Transverse colon (tissue), 4 donors: ENCODE results near the gene TRIM7. TPM values are rescaled to one million over a fixed set of nuclear protein-coding genes. Genes with fewer than 3 reads are reported as not detected.
A peak's percentile ranks its signal among the peaks of the same experiment; 100 is the strongest.
"Not testable (repeated sequence)": the region's sequence is repeated elsewhere in the genome, so short reads cannot be mapped to it uniquely, and the experiment has no call there.

Experiments
- DNase-seq: peaks from one replicate; pipeline ENCODE4 v3.0.0-alpha.2; 2019
- H3K27ac ChIP-seq, 4 donors: fragments of 200-600 bp; sonication (generic); 2 replicates each; pipeline ENCODE4 v1.5.1; 2016 to 2018; ENCODE audit warnings: inconsistent platforms in 4 of 4
- H3K27me3 ChIP-seq: fragments of 200-600 bp; sonication (generic); 2 replicates; pipeline ENCODE4 v1.5.1; 2017; ENCODE audit warnings: inconsistent platforms
- H3K36me3 ChIP-seq, 4 donors: fragments of 200-600 bp; sonication (generic); 2 replicates each; pipeline ENCODE4 v1.5.1; 2017 to 2019; ENCODE audit warnings: inconsistent platforms in 4 of 4
- H3K4me1 ChIP-seq, 4 donors: fragments of 200-600 bp; sonication (generic); 2 replicates each; pipeline ENCODE4 v1.5.1; 2017 to 2020; ENCODE audit warnings: inconsistent platforms in 4 of 4
- H3K4me3 ChIP-seq, 4 donors: fragments of 200-600 bp; sonication (generic); 1 replicate in 1 of 4; 2 replicates in 3 of 4; pipeline versions ENCODE4 v1.5.1 to v1.6.1; 2017 to 2019; ENCODE audit warnings: inconsistent platforms in 4 of 4
- H3K9me3 ChIP-seq, 2 donors: fragments of 200-600 bp; sonication (generic); 2 replicates each; pipeline ENCODE4 v1.5.1; 2017 to 2019; ENCODE audit warnings: inconsistent platforms in 2 of 2
- CTCF ChIP-seq, 5 experiments: fragments of 200-600 bp in 3 of 5; fragments of 450-650 bp in 2 of 5; sonication (generic) in 3 of 5; IDR thresholded peaks; 1 replicate in 2 of 5; 2 replicates in 3 of 5; pipeline ENCODE4 v1.5.1; 2016 to 2017; ENCODE audit warnings: antibody characterized with exemption in 5 of 5, inconsistent platforms in 3 of 5, mild to moderate bottlenecking in 2 of 5, moderate library complexity in 1 of 5
- EP300 ChIP-seq: sonication (generic); formaldehyde crosslinking; IDR thresholded peaks from one replicate; pipeline ENCODE4 v1.6.1; 2017; ENCODE audit warnings: antibody characterized with exemption, low read depth
- POLR2A ChIP-seq: fragments of 450-650 bp; IDR thresholded peaks from one replicate; pipeline ENCODE4 v1.6.1; 2016; ENCODE audit warnings: antibody characterized with exemption, mild to moderate bottlenecking, moderate library complexity
- POLR2AphosphoS5 ChIP-seq, 3 donors: sonication (generic); formaldehyde crosslinking; IDR thresholded peaks; one replicate each; pipeline ENCODE4 v1.6.1; 2016; ENCODE audit warnings: antibody characterized with exemption in 3 of 3
- WGBS, 2 donors: methylation state at CpG; one replicate each; pipeline ENCODE4 v1.1.5; 2018; ENCODE audit warnings: low coverage in 1 of 2; 5-methylcytosine and 5-hydroxymethylcytosine counted together
- in situ Hi-C, 4 donors: fragments of 200-750 bp; cut with MboI; loops; one replicate each; pipeline versions ENCODE4 v1.15.0 to v1.15.1; 2017; ENCODE audit warnings: low sequenced_read_pairs in 3 of 4, low pct_ligation_motif_present in 1 of 4, low pct_unique_long_range_greater_than_20kb in 1 of 4
- intact Hi-C: fragments of 100-400 bp; cut with DNase I; formaldehyde crosslinking; loops from one replicate; pipeline ENCODE4 v1.15.1; 2023; ENCODE audit warnings: low total_unique reads
- total RNA-seq, 4 donors: library from RNA; depleted of rRNA; stranded (reverse); fragments of >200 nt; gene quantifications; one replicate each; pipeline ENCODE4 v1.1.0, GENCODE V29; 2016

Gene TRIM7
- total RNA-seq, 4 donors from 2014 or later, result 2.5 to 16.7 (median 7.5) TPM; not detected in 1

GRCh38 chr5:181217803-181218062, 12.7 kb upstream of the TRIM7 start:
- in situ Hi-C loops, result no loop called here
- Histone ChIP-seq H3K9me3 (no peaks in the 10 kb centered on the region), H3K4me1 (peaks cover 0 to 31% (median 23%) of the 10 kb centered on the region in 4 donors), H3K27ac (peak overlapping the region; percentile 71 to 81 (median 75)), H3K27me3 (no peaks in the 10 kb centered on the region), H3K36me3 (no peaks in the 10 kb centered on the region), H3K4me3 (peak overlapping the region in 3 of 4 donors; percentile 19 to 51 (median 39))
- TF ChIP-seq POLR2A (no peak), EP300 (no peak), CTCF (IDR thresholded peaks at IDR 0.05) (no peak), POLR2AphosphoS5 (IDR thresholded peaks at IDR 0.05) (no peak)
- DNase-seq, result peak; percentile 51
- intact Hi-C loops, result no loop called here
- WGBS, 2 donors, result 0 to 3% methylated on average over 2 to 13 of the region's 13 CpGs

- Histone ChIP-seq H3K4me3 (peak overlapping the region; percentile 19 to 51 (median 29)), H3K27ac (peak overlapping the region; percentile 71 to 81 (median 75)), H3K36me3 (no peaks in the 10 kb centered on the region), H3K27me3 (no peaks in the 10 kb centered on the region), H3K4me1 (peaks cover 0 to 31% (median 23%) of the 10 kb centered on the region in 4 donors), H3K9me3 (no peaks in the 10 kb centered on the region)
- 2% methylated on average over 37 of the region's 46 CpGs; no CpG with 5 or more reads in 1 of the 2 donors for WGBS, 2 donors
- intact Hi-C loops, result no loop called here
- TF ChIP-seq EP300 (no peak), POLR2AphosphoS5 (IDR thresholded peaks at IDR 0.05) (no peak), POLR2A (no peak), CTCF (IDR thresholded peaks at IDR 0.05) (no peak)
- DNase-seq, result peak; percentile 55
- in situ Hi-C loops, result no loop called here
Measured at GRCh38 chr5:181217111-181217802, 12.3 kb upstream of the TRIM7 start.

- WGBS, 2 donors, result 36 to 44% methylated on average over 22 to 44 of the region's 44 CpGs
- DNase-seq, result no peak
Measured at GRCh38 chr5:181215997-181216989, 11.3 kb upstream of the TRIM7 start.

GRCh38 chr5:181214249-181214648, 9.3 kb upstream of the TRIM7 start:
- H3K9me3 ChIP-seq, H3K4me3 ChIP-seq, intact Hi-C loops, H3K36me3 ChIP-seq, H3K27ac ChIP-seq, H3K27me3 ChIP-seq, DNase-seq, in situ Hi-C loops: not testable (repeated sequence)
- peaks cover 0 to 27% (median 23%) of the 10 kb centered on the region in 4 donors for H3K4me1 ChIP-seq
- WGBS, 2 donors, result 40 to 83% methylated on average over 1 to 10 of the region's 10 CpGs

More at GRCh38 chr5:181215997-181216989, 11.3 kb upstream of the TRIM7 start:
- in situ Hi-C loops (no loop called here), intact Hi-C loops (no loop called here)
- no peak for TF ChIP-seq EP300
- no peak for TF ChIP-seq CTCF (IDR thresholded peaks at IDR 0.05)
- TF ChIP-seq POLR2AphosphoS5 (IDR thresholded peaks at IDR 0.05), result no peak
- no peak for TF ChIP-seq POLR2A
- Histone ChIP-seq H3K27me3 (no peaks in the 10 kb centered on the region), H3K27ac (peak overlapping the region in 3 of 4 donors; percentile 71 to 81 (median 78)), H3K36me3 (no peaks in the 10 kb centered on the region), H3K9me3 (no peaks in the 10 kb centered on the region), H3K4me3 (peak overlapping the region in 3 of 4 donors; percentile 19 to 51 (median 39)), H3K4me1 (peaks cover 0 to 27% (median 23%) of the 10 kb centered on the region in 4 donors)
